HFFc6 (cell line): Measurements from ENCODE around the gene FMN1. TPM values are rescaled to one million over a fixed set of nuclear protein-coding genes. Genes with fewer than 3 reads are reported as not detected.

Source experiments
- DNase-seq: peaks from one replicate; pipeline ENCODE4 v3.0.0-alpha.2; 2018
- H3K27ac Mint-ChIP-seq: 2 replicates; pipeline ENCODE4 v1.8.0; 2020; ENCODE audit warnings: mild to moderate bottlenecking, mixed read lengths
- H3K27me3 Mint-ChIP-seq: 2 replicates; pipeline ENCODE4 v1.8.0; 2021; ENCODE audit warnings: mild to moderate bottlenecking, moderate library complexity, mixed read lengths; ENCODE audit not compliant: insufficient read depth
- H3K36me3 Mint-ChIP-seq: 2 replicates; pipeline ENCODE4 v1.8.0; 2021; ENCODE audit warnings: low read depth, mixed read lengths
- H3K4me1 Mint-ChIP-seq: 2 replicates; pipeline ENCODE4 v1.8.0; 2020; ENCODE audit warnings: low read depth, mixed read lengths
- H3K4me3 Mint-ChIP-seq: 2 replicates; pipeline ENCODE4 v1.8.0; 2020; ENCODE audit warnings: mild to moderate bottlenecking, moderate library complexity, mixed read lengths
- H3K9me3 Mint-ChIP-seq: 2 replicates; pipeline ENCODE4 v1.8.0; 2020; ENCODE audit warnings: mild to moderate bottlenecking, mixed read lengths
- CTCF ChIP-seq: fragments of 200-600 bp; sonication (generic); IDR thresholded peaks from 2 replicates; pipeline ENCODE4 v1.5.0; 2021; ENCODE audit warnings: antibody characterized with exemption, mild to moderate bottlenecking
- total RNA-seq, 6 experiments: library from RNA; stranded (reverse); fragmentation: NEBNext Ultra II Directional; extraction: Animal tissue kit (Norgen Biotek cat#: 25700); gene quantifications; 2 replicates in 1 of 6; 3 replicates in 5 of 6; pipeline ENCODE4 v1.2.3, GENCODE V29; 2021

FMN1 gene
- total RNA-seq, 6 experiments from 2014 or later, result 8.3 to 14.0 (median 12.6) TPM

GRCh38 chr15:33211176-33211808 lies 16.8 kb upstream of the FMN1 start:
- H3K36me3 Mint-ChIP-seq, result no peaks in the 10 kb centered on the region
- no peak overlapping the region for H3K4me3 Mint-ChIP-seq
- H3K9me3 Mint-ChIP-seq, result no peaks in the 10 kb centered on the region
- DNase-seq, result no peak
- H3K27ac Mint-ChIP-seq, result no peak overlapping the region
- H3K27me3 Mint-ChIP-seq, result peaks cover 4% of the 10 kb centered on the region
- no peak for TF ChIP-seq CTCF
- H3K4me1 Mint-ChIP-seq, result no peaks in the 10 kb centered on the region

DNA sequence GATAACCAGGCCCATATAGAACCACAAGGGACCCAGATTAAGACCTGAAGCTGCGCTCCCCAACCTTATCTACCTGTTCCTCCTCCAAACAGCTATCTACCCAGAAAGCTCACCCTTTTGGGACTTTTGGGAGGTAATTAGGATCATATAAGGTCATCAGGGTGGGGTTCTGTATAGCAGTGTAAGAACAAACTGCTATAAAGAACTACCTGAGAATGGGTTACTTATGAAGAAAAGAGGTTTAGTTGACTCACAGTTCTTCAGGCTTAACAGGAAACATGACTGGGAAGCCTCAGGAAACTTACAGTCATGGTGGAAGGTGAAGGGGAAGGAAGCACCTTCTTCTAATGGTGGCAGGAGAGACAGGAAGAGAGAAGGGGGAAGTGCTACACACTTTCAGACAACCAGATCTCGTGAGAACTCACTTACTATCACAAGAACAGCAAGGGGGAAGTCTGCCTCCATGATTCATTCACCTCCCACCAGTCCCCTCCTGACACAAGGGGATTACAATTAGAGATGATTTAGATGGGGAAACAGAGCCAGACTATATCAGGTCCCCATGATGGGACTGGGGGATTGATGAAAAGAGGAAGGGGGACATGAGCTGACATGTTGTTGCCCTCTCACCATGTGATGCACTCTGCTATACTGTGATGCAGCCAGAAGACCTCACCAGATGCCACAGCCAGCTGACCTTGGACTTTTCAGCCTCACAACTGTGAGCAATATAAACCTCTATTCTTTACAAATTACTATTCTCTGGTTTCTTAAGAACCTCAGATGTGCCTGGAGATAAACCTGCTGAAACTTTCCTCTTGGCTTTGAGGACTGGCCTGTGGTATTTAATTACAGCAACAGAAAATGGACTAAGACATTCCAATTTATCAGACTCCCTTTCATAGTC lies 15.3 kb upstream of the FMN1 start:
- no peak overlapping the region for H3K27ac Mint-ChIP-seq
- no peaks in the 10 kb centered on the region for H3K4me1 Mint-ChIP-seq
- no peak for DNase-seq
- no peaks in the 10 kb centered on the region for H3K36me3 Mint-ChIP-seq
- H3K9me3 Mint-ChIP-seq, result no peaks in the 10 kb centered on the region
- peaks cover 4% of the 10 kb centered on the region for H3K27me3 Mint-ChIP-seq
- no peak overlapping the region for H3K4me3 Mint-ChIP-seq
- TF ChIP-seq CTCF, result no peak

DNA sequence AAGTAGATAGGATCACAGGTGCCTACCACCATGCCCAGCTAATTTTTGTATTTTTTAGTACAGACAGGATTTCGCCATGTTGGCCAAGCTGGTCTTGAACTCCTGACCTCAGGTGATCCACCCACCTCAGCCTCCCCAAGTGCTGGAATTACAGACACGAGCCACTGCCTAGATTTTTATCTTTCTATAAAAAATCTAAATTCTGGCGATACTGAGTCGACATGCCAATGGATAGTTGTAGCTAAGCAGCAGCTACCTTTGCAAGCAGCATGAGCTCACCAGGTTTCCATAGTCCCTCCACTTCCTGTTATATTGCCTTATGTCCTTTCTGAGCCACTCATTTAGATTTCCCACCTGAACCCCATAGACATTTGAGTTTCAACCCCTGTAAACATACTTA lies 13.1 kb upstream of the FMN1 start:
- H3K27ac Mint-ChIP-seq, result no peak overlapping the region
- H3K27me3 Mint-ChIP-seq, result peaks cover 6% of the 10 kb centered on the region
- H3K36me3 Mint-ChIP-seq, result no peaks in the 10 kb centered on the region
- H3K9me3 Mint-ChIP-seq, result no peaks in the 10 kb centered on the region
- no peak for TF ChIP-seq CTCF
- no peaks in the 10 kb centered on the region for H3K4me1 Mint-ChIP-seq
- no peak for DNase-seq
- H3K4me3 Mint-ChIP-seq, result no peak overlapping the region

- Mint-ChIP-seq H3K27me3 (peaks cover 6% of the 10 kb centered on the region), H3K4me3 (no peak overlapping the region), H3K9me3 (no peaks in the 10 kb centered on the region), H3K36me3 (no peaks in the 10 kb centered on the region), H3K27ac (no peak overlapping the region), H3K4me1 (peaks cover 10% of the 10 kb centered on the region)
- DNase-seq, result no peak
- no peak for TF ChIP-seq CTCF
Observed at GRCh38 chr15:33206366-33206765, 11.9 kb upstream of the FMN1 start.

GRCh38 chr15:33204926-33205325 lies 10.4 kb upstream of the FMN1 start:
- DNase-seq, result no peak
- peaks cover 10% of the 10 kb centered on the region for H3K27me3 Mint-ChIP-seq
- H3K36me3 Mint-ChIP-seq, result no peaks in the 10 kb centered on the region
- H3K9me3 Mint-ChIP-seq, result no peaks in the 10 kb centered on the region
- no peak overlapping the region for H3K27ac Mint-ChIP-seq
- no peak for TF ChIP-seq CTCF
- peaks cover 20% of the 10 kb centered on the region for H3K4me1 Mint-ChIP-seq
- H3K4me3 Mint-ChIP-seq, result no peak overlapping the region
